ENCODE data around the gene GALNT1. TPM values are rescaled to one million over a fixed set of nuclear protein-coding genes. Genes with fewer than 3 reads are reported as not detected.

The GALNT1 gene
- total and polyA plus RNA-seq, 9 donors, result 20.0 to 60.2 (median 40.4) TPM

GRCh38 chr18:35637227-35637626, 55.7 kb downstream of the GALNT1 start:
- Histone ChIP-seq H3K27ac (no peak overlapping the region), H3K4me3 (no peak overlapping the region), H3K36me3 (no peaks in the 10 kb centered on the region), H3K4me1 (ENCODE audit: insufficient read depth) (peaks cover 2% of the 10 kb centered on the region), H3K9me3 (no peaks in the 10 kb centered on the region), H3K27me3 (no peaks in the 10 kb centered on the region)
- TF ChIP-seq POLR2A (IDR thresholded peaks at IDR 0.05) (no peak), EP300 (IDR thresholded peaks at IDR 0.05) (no peak), CTCF (IDR thresholded peaks at IDR 0.05) (no peak)
- no peak for DNase-seq
- 93 to 96% (median 95%) methylated on average over 5 of the region's 5 CpGs for WGBS, 3 donors
- intact Hi-C loops (cut with DNase I), result no loop called here

DNA sequence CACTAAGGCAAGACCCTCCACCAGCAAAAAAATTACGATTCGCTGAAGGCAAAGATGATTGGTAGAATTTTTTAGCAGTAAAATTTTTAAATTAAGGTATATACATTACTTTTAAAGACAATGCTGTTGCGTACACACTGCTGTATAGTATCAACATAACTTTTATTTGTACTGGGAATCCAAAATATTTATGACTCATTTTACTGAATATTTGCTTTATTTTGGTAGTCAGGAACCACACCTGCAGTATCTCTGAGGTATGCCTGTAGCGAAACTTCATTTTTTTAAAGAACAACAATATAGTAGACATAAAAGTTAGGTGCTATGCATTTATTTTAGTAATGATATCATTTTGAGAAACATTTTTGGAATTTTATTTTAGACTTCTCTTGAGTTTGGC, 57.8 kb downstream of the GALNT1 start:
- Histone ChIP-seq H3K27ac (no peak overlapping the region), H3K9me3 (no peaks in the 10 kb centered on the region), H3K4me1 (ENCODE audit: insufficient read depth) (no peaks in the 10 kb centered on the region), H3K27me3 (no peaks in the 10 kb centered on the region), H3K36me3 (no peaks in the 10 kb centered on the region), H3K4me3 (no peak overlapping the region)
- TF ChIP-seq EP300 (IDR thresholded peaks at IDR 0.05), result no peak
- no peak for TF ChIP-seq CTCF (IDR thresholded peaks at IDR 0.05)
- no peak for TF ChIP-seq POLR2A (IDR thresholded peaks at IDR 0.05)
- DNase-seq, result no peak
- WGBS, 3 donors, result 98 to 99% (median 98%) methylated on average over 4 of the region's 4 CpGs
- intact Hi-C loops (cut with DNase I), result no loop called here

DNA sequence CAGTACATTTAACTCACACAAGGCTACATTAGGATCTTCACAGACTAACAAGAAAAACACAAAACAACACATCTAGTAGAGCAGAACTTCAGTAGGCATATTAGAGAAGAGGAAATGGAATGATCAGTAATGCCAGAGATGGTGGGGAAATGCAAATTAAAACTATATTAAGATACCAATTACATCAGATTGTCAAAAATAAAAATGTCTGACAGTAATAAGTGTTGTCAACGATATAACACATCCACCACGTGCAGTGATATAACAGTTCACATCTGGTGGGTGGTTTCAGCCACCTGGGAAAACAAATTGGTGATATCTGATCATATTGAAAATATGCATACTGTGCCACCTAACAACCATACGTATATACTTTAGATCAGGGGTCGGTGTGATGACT, 59.9 kb downstream of the GALNT1 start:
- no peak overlapping the region for H3K27ac ChIP-seq
- DNase-seq, result no peak
- H3K4me1 ChIP-seq (ENCODE audit: insufficient read depth), result no peaks in the 10 kb centered on the region
- no peaks in the 10 kb centered on the region for H3K36me3 ChIP-seq
- no peaks in the 10 kb centered on the region for H3K9me3 ChIP-seq
- no peak overlapping the region for H3K4me3 ChIP-seq
- H3K27me3 ChIP-seq, result no peaks in the 10 kb centered on the region
- intact Hi-C loops (cut with DNase I), result no loop called here
- WGBS, 3 donors, result 93 to 96% (median 94%) methylated on average over 4 of the region's 4 CpGs
- TF ChIP-seq CTCF (IDR thresholded peaks at IDR 0.05) (no peak), EP300 (IDR thresholded peaks at IDR 0.05) (no peak), POLR2A (IDR thresholded peaks at IDR 0.05) (no peak)

DNA sequence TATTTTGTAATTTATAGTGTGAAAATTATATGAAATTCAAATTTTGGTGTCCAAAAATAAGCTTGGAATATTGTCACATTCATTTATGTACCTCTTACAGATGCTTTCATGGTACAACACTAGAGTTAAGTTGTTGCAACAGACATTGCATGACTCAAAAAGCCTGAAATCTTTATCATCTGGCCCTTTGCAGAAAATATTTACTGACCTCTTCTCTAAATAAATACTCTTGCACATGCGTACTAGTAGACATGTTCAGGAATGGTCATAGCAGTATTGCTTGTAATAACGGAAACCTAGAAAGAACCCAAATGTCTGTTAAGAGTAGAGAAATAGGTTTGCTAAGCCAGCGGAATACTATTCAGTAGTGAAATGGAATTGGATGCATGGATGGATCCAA, 60.4 kb downstream of the GALNT1 start:
- H3K27ac ChIP-seq, result no peak overlapping the region
- no peaks in the 10 kb centered on the region for H3K36me3 ChIP-seq
- intact Hi-C loops (cut with DNase I), result no loop called here
- no peaks in the 10 kb centered on the region for H3K9me3 ChIP-seq
- TF ChIP-seq CTCF (IDR thresholded peaks at IDR 0.05) (no peak), POLR2A (IDR thresholded peaks at IDR 0.05) (no peak), EP300 (IDR thresholded peaks at IDR 0.05) (no peak)
- no peak overlapping the region for H3K4me3 ChIP-seq
- no peaks in the 10 kb centered on the region for H3K27me3 ChIP-seq
- H3K4me1 ChIP-seq (ENCODE audit: insufficient read depth), result no peaks in the 10 kb centered on the region
- WGBS, 3 donors, result 97% methylated on average over 3 of the region's 3 CpGs
- DNase-seq, result no peak

GRCh38 chr18:35642802-35643201, 61.3 kb downstream of the GALNT1 start:
- no peak for DNase-seq
- Histone ChIP-seq H3K27me3 (no peaks in the 10 kb centered on the region), H3K4me3 (no peak overlapping the region), H3K9me3 (no peaks in the 10 kb centered on the region), H3K4me1 (ENCODE audit: insufficient read depth) (no peaks in the 10 kb centered on the region), H3K27ac (no peak overlapping the region), H3K36me3 (no peaks in the 10 kb centered on the region)
- TF ChIP-seq EP300 (IDR thresholded peaks at IDR 0.05), result no peak
- no peak for TF ChIP-seq POLR2A (IDR thresholded peaks at IDR 0.05)
- no peak for TF ChIP-seq CTCF (IDR thresholded peaks at IDR 0.05)
- intact Hi-C loops (cut with DNase I), result no loop called here
- 92 to 96% (median 96%) methylated on average over 4 of the region's 4 CpGs for WGBS, 3 donors
